Measurements from ENCODE around the gene LMTK2.
A peak's percentile ranks its signal among the peaks of the same experiment; 100 is the strongest.

LMTK2 gene

DNA sequence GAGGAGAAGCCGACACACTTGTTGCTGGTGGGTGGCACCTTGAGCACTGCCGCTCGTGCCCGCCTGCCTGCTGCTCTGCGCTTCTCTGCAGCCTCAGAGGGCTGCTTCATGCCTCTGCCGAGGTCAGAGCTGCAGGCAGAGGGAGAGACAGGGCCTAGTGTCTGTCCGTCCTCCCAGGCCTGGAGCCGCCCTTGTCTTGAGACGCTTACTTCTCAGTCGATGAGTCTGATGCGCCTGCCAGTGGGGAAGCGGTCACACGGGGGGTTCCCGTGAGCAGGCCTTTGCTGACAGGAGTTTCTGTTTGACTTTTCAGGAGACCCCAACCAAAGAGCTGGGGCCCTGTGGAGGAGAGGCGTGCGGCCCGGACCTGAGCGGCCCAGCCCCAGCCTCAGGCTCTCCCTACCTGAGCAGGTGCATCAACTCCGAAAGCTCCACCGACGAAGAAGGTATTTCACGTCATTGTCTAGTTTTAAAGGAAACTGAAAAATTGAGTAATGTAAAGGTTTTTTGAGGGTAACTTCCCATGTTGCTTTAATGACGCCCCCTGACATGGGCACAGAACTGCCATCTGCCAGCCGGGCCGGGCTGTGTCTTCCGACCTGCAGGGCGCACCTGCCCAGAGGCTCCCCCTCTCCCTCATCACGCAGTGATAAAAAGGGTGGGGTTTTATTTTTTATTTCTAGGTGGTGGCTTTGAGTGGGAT lies 96.8 kb downstream of the LMTK2 start:
- no peak for DNase-seq (ENCODE audit: low read depth in 2 of 2)

DNA sequence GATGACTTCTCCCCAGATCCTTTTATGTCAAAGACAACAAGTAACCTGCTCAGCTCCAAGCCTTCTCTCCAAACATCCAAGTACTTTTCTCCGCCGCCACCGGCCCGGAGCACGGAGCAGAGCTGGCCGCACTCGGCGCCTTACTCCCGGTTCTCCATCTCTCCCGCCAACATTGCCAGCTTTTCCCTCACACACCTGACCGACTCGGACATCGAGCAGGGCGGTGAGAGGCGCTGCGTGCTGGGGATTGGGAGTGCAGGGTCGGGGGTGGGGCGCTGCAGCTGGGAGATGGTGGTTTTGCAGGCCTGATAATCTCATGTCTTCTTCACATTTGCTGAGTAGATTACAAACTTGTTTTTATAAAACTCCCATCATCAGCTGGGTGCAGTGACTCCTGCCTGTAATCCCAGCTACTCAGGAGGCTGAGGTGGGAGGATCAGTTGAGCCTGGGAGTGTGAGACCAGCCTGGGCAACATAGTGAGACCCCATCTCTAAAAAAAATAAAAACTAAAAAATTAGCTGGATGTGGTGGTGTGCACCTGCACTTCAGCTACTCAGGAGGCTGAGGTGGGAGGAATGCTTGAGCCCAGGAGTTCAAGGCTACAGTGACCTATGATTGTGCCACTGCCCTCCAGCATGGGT lies 97.4 kb downstream of the LMTK2 start:
- no peak for DNase-seq (ENCODE audit: low read depth in 2 of 2)

DNA sequence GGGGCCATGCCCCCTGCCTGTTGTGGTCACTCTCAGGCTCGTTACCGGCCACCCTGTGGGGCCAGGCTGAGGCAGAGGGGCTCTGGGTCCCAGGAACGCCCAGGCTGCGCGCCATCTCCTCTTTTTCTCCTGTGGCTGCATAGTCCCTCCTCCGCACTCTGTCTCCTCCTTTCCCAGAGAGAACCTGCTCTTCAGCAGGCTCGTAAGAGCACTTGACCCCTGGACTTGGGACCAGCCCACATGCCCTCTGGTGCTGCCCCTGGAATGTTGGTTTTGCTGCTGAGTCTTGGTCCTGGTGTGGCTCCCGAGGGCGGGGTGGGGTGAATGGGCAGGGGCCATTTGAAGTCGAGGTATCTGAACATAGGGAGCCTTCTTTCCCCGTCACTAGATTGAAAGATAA lies 98.0 kb downstream of the LMTK2 start:
- DNase-seq (ENCODE audit: low read depth in 2 of 2), result no peak

DNA sequence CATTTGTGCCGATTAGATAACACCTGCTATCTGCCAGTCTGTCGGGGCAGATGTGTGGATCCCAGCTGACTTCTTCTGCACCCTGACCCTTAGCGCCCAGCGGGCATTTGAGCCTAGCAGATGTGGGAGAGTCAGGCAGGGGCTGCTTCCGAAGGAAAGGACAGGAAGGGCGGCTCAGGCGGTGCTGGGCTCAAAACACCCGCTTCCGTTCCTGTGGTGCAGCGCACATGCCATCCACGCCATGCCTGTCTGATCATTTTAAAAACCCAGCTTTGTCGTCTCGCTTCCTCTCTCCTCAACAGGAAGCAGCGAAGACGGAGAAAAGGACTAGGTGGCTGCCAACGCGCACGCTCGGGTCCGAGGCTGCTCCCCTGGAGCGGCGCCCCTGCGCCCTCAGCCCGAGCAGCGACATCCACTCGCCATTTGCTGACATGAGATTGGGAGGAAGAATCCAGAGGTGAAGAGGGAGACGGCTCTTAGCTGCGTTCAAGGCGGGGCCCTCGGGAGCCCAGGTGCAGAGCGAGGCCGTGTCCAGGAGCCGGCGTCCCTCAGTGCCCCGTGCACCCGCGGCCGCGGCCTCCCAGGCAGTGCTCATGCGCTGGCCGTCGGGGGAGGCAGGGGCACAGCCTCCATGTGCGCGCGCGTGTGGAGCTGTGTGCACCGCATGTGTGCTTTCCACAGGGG lies 98.6 kb downstream of the LMTK2 start:
- DNase-seq (ENCODE audit: low read depth in 2 of 2), result no peak

DNA sequence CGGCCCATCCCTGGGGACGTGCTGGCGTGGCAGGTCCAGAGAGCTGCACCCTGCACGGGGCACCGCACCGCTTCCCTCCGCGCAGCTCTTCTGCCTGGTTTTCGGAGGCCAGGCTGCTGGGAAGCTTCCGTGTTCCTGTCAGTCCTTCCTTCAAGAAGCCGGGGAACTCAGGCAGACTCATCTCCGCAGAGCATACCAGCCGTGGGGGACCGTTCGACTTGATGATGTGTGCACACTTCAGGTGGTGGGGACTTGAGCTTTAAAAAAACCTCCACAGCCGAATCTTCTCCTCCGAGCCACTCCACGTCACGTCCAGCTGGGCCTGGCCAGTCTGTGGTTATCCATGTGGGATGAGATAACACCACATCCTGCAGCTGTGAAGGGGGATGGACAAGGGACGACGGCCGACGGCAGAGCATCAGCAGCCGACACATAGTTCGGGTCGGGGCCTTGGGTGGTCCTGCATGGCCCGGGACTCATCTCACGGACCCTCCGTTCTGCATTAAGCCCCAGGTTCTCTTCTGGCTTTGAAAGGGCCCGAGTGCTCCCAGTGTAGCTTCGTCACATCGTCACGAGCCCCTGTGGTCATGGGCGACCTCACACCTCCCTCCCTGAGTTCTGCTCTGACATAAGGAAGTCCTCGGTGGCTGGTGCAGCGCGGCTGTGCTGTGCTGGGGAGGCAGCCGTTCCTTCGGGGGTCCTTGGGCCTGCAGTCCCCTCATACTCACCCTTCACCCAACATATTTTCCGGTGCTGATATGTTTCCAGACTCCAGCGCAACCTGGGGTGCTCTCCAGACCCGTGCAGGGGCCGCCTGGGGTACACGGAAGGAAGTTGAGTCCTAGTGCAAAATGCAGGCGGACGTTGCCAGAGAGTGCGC lies 100.0 kb downstream of the LMTK2 start:
- no peak for DNase-seq (ENCODE audit: low read depth in 2 of 2)

DNA sequence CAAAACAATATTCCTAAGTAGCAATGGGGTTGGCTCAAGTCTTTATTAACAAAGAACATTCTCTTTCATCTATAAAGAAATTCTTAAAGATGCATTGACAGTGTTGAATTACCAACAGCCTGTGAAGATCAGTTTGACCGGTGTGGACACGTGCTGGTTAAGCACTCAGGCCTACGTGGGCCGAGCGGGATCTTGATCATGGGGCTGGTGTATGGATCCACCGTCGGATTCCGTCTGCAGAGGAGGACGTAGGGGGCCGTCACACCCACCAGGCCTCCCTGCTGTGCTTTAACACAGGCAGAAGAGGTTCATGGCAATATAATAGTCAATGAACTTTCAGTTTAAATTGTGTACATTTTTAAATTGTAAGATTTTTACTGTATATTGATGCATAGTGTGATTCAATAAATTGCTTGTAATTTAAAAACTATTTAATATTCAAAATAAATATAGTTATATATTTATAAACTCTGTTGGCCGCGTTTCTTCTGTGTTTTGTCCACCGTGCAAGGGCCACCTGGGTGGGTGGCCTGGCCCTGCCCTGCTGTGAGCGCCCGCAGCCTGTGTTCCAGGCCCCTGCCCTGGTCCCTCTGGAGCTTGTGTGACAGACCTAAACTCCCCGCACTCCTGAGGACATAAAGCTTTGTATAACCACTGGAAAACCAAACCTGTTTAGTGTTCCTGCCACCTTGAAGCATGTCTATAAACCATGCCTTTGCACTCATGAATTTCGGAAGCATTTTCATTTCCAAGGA lies 102.7 kb downstream of the LMTK2 start:
- DNase-seq (ENCODE audit: low read depth in 2 of 2), result no peak

DNA sequence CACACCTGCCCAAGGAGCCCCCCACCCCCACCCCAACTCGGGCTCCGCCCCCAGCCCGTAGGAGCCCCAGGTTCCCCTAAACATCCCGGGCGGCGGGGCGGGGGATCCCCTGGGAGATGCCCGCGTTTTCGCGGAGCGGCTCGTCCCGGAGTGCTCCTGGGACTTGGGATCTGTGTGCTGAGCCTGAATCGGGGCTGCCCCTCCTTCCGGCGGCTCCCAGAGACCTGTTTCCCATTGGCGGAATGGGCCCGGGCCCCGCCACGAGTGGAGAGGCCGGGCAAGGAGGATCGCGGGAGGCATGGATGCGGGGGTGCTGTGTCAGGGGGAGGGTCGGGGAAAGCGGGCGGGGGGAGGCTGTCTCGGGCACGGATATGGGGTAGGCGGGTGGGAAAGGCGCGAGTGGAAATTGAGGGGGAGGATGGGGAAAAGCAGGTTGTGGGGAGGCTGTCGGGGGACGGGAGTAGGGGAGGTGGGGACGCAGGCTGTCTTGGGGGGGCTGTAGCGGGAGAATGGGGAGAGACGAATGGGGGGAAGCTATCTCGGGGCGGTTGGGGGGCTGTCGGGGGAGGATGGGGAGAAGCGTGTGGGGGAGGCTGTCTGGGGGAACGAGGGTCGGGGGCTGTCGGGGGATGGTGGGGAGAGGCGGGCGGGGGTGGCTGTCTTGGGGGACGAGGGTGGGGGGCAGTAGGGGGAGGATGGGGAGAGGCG lies 104.0 kb downstream of the LMTK2 start:
- DNase-seq (ENCODE audit: low read depth in 2 of 2), result no peak

DNA sequence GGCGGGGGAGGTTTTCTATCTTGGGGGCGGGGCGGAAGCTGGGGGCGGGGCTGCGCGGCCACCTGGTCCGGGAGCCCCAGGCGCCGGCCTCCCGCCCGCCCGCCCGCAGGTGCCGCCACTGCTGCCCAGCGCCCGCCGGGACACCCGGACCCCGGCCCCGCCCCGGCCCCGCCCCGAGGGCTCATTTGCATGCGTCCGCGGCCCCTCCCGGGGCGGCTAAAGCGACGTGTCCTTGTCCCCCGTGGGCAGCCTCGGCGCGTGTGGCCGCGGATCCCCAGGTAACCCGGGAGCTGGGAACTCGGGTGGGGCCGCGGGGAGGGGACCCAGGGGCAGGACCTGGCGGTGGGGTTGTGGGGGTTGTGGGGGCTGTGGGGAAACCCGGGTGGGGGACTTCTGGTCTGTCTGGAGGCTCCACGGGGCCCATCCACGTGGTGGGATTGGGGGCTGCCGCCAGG lies 104.6 kb downstream of the LMTK2 start, which contains the start of gene BHLHA15:
TSS of gene BHLHA15 (plus strand) at position 219 of the 455 bp plus-strand sequence. CDS start 871 bp downstream, outside the sequence.
- DNase-seq (ENCODE audit: low read depth in 2 of 2), result peak in 1 of 2 donors; percentile 22

DNA sequence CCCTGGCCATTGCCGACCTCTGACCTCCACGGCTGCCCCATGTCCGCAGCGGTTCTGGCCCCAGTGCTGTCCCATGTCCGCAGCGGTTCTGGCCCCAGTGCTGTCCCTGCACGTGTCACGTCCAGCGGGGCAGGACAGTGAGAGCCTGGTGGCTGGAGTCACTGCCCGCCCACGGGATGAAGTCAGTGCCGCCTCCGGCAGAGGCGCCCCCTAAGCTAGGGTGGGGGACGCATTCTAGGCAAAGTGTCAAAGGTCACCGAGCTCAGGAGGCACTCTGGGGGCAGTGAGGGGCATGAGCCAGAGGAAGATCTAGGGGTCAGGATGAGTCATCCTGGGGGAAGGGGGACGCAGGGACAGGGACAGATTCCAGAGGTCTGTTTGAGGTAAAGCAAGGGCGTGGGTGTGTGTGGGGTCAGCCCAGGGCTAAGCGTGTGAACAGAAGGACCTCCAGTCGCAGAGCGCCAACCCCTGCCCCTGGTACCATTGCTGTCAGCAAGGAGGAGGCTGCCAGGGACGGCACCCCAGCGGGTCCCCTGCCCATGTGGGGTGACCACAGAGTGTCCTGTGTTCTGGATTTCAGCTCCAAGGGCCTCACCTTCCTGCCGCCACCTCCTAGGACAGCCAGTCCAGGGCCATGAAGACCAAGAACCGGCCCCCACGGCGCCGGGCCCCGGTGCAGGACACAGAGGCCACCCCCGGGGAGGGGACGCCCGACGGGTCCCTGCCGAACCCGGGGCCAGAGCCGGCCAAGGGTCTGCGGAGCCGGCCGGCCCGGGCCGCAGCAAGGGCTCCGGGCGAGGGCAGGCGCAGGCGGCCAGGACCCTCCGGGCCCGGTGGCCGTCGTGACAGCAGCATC lies 105.2 kb downstream of the LMTK2 start:
- no peak for DNase-seq (ENCODE audit: low read depth in 2 of 2)

DNA sequence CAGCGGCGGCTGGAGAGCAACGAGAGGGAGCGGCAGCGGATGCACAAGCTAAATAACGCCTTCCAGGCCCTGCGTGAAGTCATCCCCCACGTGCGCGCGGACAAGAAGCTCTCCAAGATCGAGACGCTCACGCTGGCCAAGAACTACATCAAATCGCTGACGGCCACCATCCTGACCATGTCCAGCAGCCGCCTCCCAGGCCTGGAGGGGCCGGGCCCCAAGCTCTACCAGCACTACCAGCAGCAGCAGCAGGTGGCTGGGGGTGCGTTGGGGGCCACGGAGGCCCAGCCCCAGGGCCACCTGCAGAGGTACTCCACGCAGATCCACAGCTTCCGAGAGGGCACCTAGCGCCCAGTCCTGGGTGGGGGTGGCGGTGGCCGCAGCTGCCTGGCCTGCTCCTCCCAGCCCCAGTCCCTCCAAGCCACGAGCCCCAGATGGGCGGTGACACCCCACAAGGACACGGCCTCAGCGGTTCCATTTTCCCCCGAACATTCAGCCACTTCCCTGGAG lies 105.9 kb downstream of the LMTK2 start:
- no peak for DNase-seq (ENCODE audit: low read depth in 2 of 2)

DNA sequence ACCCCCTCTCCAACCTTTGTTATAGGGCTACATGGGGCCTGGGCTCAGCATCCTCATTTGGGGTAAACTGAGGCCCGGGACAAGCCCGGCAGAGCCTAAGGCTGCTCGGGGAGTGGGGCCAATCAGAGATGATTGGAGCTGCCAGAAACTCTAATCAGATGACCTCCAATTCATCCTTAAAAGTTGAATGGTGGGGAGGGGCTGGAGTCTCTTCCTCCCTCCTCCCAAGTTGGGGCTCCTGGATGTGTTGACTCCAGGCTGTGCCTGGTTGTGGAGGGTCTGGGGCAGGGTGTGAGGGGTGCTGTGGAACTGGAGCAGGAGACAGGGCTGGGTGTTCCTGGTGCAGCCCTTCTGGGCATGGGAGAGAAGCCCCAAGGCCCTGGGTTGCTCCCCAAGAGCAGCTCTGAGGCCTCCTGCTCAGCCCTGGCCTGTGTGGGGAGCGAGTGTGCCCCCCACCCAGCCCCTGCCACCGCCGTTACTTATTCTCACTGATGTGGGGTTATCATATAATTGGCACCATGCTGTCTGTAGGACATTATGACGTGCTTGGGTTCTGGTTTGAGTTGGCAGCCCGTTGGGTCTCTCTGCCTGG lies 106.7 kb downstream of the LMTK2 start:
- no peak for DNase-seq (ENCODE audit: low read depth in 2 of 2)

DNA sequence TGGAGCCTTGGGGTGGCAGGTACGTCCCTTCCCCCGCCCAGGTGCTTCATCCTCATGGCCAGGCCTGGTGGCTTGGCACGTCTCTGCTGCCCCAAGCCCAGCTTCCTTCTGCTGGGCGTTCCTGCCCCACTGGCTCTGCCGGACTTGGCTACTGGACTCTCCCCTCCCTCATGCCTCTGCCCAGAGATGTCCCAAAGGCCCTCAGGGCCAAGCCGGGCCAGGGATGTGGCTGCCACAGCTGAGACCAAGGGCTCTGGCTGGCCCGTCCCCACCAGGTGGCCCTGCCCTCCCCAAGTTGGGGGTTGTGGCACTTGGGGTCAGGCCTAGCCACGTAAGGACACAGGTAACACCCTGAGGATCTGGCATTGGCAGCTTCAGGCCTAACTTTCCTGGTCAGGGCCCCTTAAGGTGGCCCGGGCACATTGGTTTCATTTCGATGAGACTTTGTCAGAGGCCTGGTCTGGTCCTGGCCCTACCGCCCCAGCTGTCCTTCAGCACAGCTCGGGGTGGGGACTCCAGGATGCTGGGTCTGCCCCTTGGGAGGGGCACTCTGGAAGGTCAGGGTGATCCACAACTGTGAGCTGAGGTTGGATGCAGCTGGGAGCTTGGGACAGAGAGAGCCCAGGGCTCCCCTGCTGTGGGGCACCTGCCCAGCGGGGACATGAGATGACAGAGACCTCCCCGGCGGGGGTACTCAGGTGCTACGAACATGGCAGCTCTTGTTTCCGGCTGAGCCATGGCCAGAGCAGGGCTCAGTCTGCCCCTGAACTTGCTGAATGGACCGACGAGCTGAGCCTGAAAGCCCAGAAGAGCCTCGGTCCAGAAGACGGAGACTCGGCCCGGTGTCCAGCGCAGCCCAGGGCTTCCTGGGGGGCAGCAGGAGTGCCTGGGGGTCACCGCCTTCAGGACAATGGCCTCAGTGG lies 107.5 kb downstream of the LMTK2 start:
- no peak for DNase-seq (ENCODE audit: low read depth in 2 of 2)

DNA sequence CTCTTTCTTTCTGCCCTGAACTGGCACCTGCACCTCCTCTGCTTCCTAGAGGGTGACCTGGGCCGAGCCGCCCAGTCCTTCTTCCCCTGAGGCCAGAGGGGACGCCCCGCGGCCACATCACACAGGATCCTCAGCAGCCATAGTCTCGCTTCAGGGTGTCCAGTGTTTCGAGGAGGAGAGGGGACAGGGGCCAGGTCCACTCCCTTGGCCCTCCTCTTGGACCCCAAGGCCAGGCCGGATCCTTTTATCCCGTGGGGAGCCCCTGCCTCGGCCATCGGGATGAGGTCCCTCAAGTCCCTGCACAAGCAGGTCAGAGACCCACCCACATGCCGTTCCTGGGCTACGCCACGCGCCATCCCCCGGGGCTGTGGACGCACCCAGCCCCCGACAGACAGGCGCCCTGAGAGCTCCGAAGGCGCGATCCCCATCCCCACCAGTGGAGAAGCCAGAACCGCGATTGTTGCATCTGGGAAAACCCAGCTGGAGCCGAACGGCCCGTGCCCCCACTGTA lies 108.2 kb downstream of the LMTK2 start:
- no peak for DNase-seq (ENCODE audit: low read depth in 2 of 2)

DNA sequence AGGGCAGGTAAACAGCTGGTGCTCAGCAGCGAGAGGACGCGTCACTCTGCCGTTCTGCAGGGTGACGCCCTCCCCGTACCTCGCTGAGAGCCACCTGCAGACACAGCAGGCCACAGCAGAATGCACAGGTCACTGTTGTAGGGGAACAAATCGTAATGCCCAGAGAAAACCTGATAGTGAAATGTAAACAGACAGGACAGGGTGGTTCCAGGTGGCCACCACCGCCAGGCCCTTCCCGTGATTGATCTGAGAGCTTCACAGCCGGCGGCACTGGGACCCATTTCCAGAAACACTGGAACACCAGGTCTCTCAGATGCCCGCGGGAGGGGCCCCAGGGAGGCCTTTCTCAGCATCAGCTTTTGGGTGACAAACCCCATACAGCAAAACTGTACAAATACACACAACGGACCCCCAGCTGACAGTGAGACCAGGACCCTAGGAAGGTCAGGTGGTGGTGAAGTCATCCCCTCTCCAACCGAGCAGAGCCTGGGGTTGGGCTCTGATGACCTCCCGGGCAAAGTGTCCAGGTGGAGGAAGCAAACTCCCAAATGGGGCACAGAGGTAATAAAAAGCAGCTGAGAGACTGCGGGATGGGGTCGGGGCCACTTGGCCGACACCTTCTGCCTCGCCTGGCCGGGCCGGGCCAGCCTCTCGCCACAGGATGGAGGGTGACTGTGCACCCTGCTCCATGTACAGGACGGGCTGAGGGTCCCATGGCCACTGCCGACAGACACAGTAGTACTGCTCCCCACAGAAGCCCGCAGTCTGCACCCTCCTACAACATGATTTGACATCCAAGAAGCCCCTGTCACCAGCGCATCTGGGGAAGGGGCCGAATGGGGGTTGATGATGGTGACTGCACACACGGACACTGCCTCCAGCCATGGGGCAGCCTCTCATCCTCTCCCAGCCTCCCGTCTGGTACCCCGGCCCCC lies 109.2 kb downstream of the LMTK2 start:
- DNase-seq (ENCODE audit: low read depth in 2 of 2), result no peak

DNA sequence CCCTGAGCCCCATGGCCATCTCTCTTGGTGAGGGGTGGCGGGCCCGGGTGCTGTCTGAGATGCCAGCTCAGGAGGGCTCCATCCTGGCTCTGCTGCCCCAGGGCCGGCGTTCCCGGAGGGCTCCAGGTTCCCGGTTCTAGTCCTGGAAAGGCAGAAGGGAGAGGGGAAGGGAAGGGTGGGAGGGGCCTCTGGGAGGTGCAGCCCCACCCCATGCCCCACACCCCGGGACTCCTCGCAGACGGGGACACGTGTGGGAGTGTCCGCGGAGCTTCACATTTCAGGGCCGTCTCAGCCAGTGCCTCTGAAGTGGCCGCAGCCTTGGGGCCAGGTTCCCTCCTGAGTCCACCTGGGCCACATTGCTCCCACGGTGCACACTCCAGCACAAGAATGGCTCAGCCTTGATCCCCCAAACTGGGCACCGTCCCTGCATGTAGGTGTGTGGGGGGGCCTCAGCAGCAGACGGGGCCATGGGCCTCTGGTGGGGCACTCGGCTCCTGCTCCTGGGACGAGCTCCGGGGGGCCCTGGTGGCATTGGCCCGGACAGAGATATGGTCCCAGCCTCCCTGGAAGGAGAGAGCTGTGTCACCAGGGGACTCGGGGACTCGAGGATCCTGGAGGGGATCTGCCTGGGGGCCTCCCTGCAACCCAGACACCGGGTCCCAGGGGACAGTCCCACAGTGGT lies 110.4 kb downstream of the LMTK2 start:
- no peak for DNase-seq (ENCODE audit: low read depth in 2 of 2)

Measured in stimulated activated CD4-positive, alpha-beta T cell treated with anti-CD3 and anti-CD28 coated beads, Interleukin-15, amount 100 ng/mL, for 48 hours (primary cell).